Measurements from ENCODE around the gene COG5.

Gene COG5

DNA sequence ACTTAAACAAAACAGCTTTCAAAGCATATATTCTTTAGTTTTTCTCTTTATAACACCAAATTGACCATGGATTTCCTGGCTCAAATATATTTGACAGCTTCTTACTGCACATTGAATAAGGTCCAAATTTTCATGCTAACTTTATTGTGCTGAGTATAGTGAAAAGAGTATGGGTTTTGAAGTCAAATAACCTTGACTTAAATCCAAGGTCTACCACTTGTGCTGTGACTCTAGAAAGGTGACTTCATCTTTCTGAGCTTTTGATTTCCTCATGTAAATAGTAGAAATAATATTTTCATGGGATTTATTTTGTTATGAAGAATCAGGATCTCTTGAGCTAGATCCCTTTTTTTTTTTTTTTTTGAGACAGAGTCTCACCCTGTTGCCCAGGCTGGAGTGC is 233.2 kb downstream of the COG5 start:
- no peak overlapping the region for H3K4me3 Mint-ChIP-seq
- DNase-seq: no peak
- peaks cover 6% of the 10 kb centered on the region for H3K4me1 Mint-ChIP-seq
- H3K36me3 Mint-ChIP-seq (ENCODE audit: low read depth): peaks cover 33% of the 10 kb centered on the region
- H3K27me3 Mint-ChIP-seq (ENCODE audit: low read depth, poor library complexity): no peaks in the 10 kb centered on the region
- peaks cover 19% of the 10 kb centered on the region for H3K9me3 Mint-ChIP-seq
- no peak for TF ChIP-seq CTCF (IDR thresholded peaks at IDR 0.05)
- no peak overlapping the region for H3K27ac Mint-ChIP-seq

GRCh38 chr7:107327986-107328569 is 235.6 kb downstream of the COG5 start:
- DNase-seq: no peak
- peaks cover 33% of the 10 kb centered on the region for H3K36me3 Mint-ChIP-seq (ENCODE audit: low read depth)
- peaks cover 6% of the 10 kb centered on the region for H3K4me1 Mint-ChIP-seq
- no peak overlapping the region for H3K27ac Mint-ChIP-seq
- H3K4me3 Mint-ChIP-seq: no peak overlapping the region
- H3K9me3 Mint-ChIP-seq: peaks cover 19% of the 10 kb centered on the region
- H3K27me3 Mint-ChIP-seq (ENCODE audit: low read depth, poor library complexity): no peaks in the 10 kb centered on the region
- TF ChIP-seq CTCF (IDR thresholded peaks at IDR 0.05): no peak

- Mint-ChIP-seq H3K4me1 (no peaks in the 10 kb centered on the region), H3K4me3 (no peak overlapping the region), H3K36me3 (ENCODE audit: low read depth) (peaks cover 39% of the 10 kb centered on the region), H3K27ac (no peak overlapping the region), H3K9me3 (peaks cover 19% of the 10 kb centered on the region), H3K27me3 (ENCODE audit: low read depth, poor library complexity) (no peaks in the 10 kb centered on the region)
- DNase-seq: no peak
- TF ChIP-seq CTCF (IDR thresholded peaks at IDR 0.05): no peak
Measured at GRCh38 chr7:107326061-107326460, 237.7 kb downstream of the COG5 start.

GRCh38 chr7:107322015-107322414 is 241.7 kb downstream of the COG5 start:
- TF ChIP-seq CTCF (IDR thresholded peaks at IDR 0.05): no peak
- H3K27ac Mint-ChIP-seq: no peak overlapping the region
- peaks cover 38% of the 10 kb centered on the region for H3K36me3 Mint-ChIP-seq (ENCODE audit: low read depth)
- DNase-seq: no peak
- peaks cover 3% of the 10 kb centered on the region for H3K4me1 Mint-ChIP-seq
- H3K4me3 Mint-ChIP-seq: no peak overlapping the region
- peaks cover 11% of the 10 kb centered on the region for H3K9me3 Mint-ChIP-seq
- H3K27me3 Mint-ChIP-seq (ENCODE audit: low read depth, poor library complexity): no peaks in the 10 kb centered on the region

DNA sequence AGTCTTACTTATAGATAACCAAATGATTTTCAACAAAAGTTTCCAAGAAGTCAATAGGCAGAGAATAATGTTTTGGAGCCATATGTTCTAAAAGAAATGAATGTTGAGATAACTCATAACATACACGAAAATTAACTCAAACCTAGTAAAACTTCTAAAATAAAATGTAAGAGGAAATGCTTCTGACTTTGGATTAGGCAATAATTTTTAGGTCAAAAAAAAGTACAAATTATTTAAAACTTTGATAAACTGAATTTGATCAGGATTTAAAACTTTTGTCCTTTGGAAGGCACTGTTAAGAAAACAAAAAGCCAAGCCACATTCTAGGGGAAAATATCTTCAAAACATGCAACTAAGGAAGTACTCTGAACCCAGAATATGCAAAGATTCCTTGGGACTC is 242.1 kb downstream of the COG5 start:
- Mint-ChIP-seq H3K4me3 (no peak overlapping the region), H3K36me3 (ENCODE audit: low read depth) (peaks cover 34% of the 10 kb centered on the region), H3K27me3 (ENCODE audit: low read depth, poor library complexity) (no peaks in the 10 kb centered on the region), H3K9me3 (peaks cover 7% of the 10 kb centered on the region), H3K4me1 (peaks cover 3% of the 10 kb centered on the region), H3K27ac (no peak overlapping the region)
- DNase-seq: no peak
- TF ChIP-seq CTCF (IDR thresholded peaks at IDR 0.05): no peak

- Mint-ChIP-seq H3K9me3 (no peaks in the 10 kb centered on the region), H3K4me3 (no peak overlapping the region), H3K27ac (no peak overlapping the region), H3K27me3 (ENCODE audit: low read depth, poor library complexity) (no peaks in the 10 kb centered on the region), H3K36me3 (ENCODE audit: low read depth) (peaks cover 37% of the 10 kb centered on the region), H3K4me1 (peaks cover 3% of the 10 kb centered on the region)
- DNase-seq: no peak
- no peak for TF ChIP-seq CTCF (IDR thresholded peaks at IDR 0.05)
Measured at GRCh38 chr7:107319724-107320228, 243.9 kb downstream of the COG5 start.
